ENCODE results near the gene IER3. TPM values are rescaled to one million over a fixed set of nuclear protein-coding genes. Genes with fewer than 3 reads are reported as not detected.

The IER3 gene
- total and polyA plus RNA-seq, 2 of the 13 experiments (the other 11 are each of a cell fraction or from before 2014, with no cell fraction given), result 51.1 to 131 TPM

GRCh38 chr6:30781743-30782424 lies 37.5 kb upstream of the IER3 start (continued):
- TF ChIP-seq ZHX2 (IDR thresholded peaks at IDR 0.05; ENCODE audit: low read depth) (peak; percentile 88), ZHX2 (CRISPR knock-in tag; IDR thresholded peaks at IDR 0.05; ENCODE audit: borderline replicate concordance) (no peak), ATF1 (CRISPR knock-in tag; IDR thresholded peaks at IDR 0.05) (peak; percentile 95), ZBTB3 (CRISPR knock-in tag; IDR thresholded peaks at IDR 0.05; ENCODE audit: borderline replicate concordance, low read depth) (peak; percentile 84), GABPB1 (CRISPR knock-in tag; IDR thresholded peaks at IDR 0.05) (peak; percentile 87), ZNF713 (CRISPR knock-in tag; IDR thresholded peaks at IDR 0.05) (0 out of 2 replicates have a peak, but pooled peaks have one; percentile 37), ZBED4 (CRISPR knock-in tag; IDR thresholded peaks at IDR 0.05; ENCODE audit: borderline replicate concordance) (peak; percentile 90), KDM6A (CRISPR knock-in tag; IDR thresholded peaks at IDR 0.05; ENCODE audit: low read depth) (no peak; the same call in 1 of the 2 replicates), ZSCAN21 (CRISPR knock-in tag; IDR thresholded peaks at IDR 0.05; ENCODE audit: borderline replicate concordance) (peak; percentile 66; the same call in 1 of the 2 replicates), ZNF563 (CRISPR knock-in tag; IDR thresholded peaks at IDR 0.05) (peak; percentile 87), MIXL1 (CRISPR knock-in tag; IDR thresholded peaks at IDR 0.05) (peak; percentile 90), ZNF605 (CRISPR knock-in tag; IDR thresholded peaks at IDR 0.05) (peak; percentile 98), ZKSCAN5 (CRISPR knock-in tag; IDR thresholded peaks at IDR 0.05) (peak; percentile 37; the same call in 1 of the 2 replicates), ZNF616 (CRISPR knock-in tag; IDR thresholded peaks at IDR 0.05; ENCODE audit: low read depth) (no peak), KDM4B (CRISPR knock-in tag; IDR thresholded peaks at IDR 0.05) (peak; percentile 99), SIX4 (CRISPR knock-in tag; IDR thresholded peaks at IDR 0.05) (peak; percentile 86), PAF1 (CRISPR knock-in tag; IDR thresholded peaks at IDR 0.05) (0 out of 2 replicates have a peak, but pooled peaks have one; percentile 25), ZBTB20 (CRISPR knock-in tag; IDR thresholded peaks at IDR 0.05; ENCODE audit: borderline replicate concordance, low read depth) (peak; percentile 94), KDM5A (IDR thresholded peaks at IDR 0.05; ENCODE audit: borderline replicate concordance, low read length) (peak; percentile 38; the same call in 1 of the 2 replicates)
